ENCODE results near the gene TMEM88.
A peak's percentile ranks its signal among the peaks of the same experiment; 100 is the strongest.

The TMEM88 gene

GRCh38 chr17:7841915-7842379 lies 12.9 kb upstream of the TMEM88 start:
- TF ChIP-seq CTCF (conservative IDR thresholded peaks at IDR 0.05; ENCODE audit: low read length): no peak
- H3K4me3 ChIP-seq (ENCODE audit: low read length): peak overlapping the region; percentile 81
- DNase-seq (ENCODE audit: low read depth): peak; percentile 72

GRCh38 chr17:7842380-7843256 lies 12.2 kb upstream of the TMEM88 start:
- peak; percentile 85 for DNase-seq (ENCODE audit: low read depth)
- no peak for TF ChIP-seq CTCF (conservative IDR thresholded peaks at IDR 0.05; ENCODE audit: low read length)
- peak overlapping the region; percentile 81 for H3K4me3 ChIP-seq (ENCODE audit: low read length)

GRCh38 chr17:7843257-7843535 lies 11.7 kb upstream of the TMEM88 start:
- DNase-seq (ENCODE audit: low read depth): no peak
- TF ChIP-seq CTCF (conservative IDR thresholded peaks at IDR 0.05; ENCODE audit: low read length): no peak
- H3K4me3 ChIP-seq (ENCODE audit: low read length): peak overlapping the region; percentile 81

- DNase-seq (ENCODE audit: low read depth): peak; percentile 68
- H3K4me3 ChIP-seq (ENCODE audit: low read length): peak overlapping the region; percentile 81
- TF ChIP-seq CTCF (conservative IDR thresholded peaks at IDR 0.05; ENCODE audit: low read length): no peak
Measured at GRCh38 chr17:7843536-7844291, 11.2 kb upstream of the TMEM88 start.

- DNase-seq (ENCODE audit: low read depth): peak; percentile 94
- peak overlapping the region; percentile 81 for H3K4me3 ChIP-seq (ENCODE audit: low read length)
- TF ChIP-seq CTCF (conservative IDR thresholded peaks at IDR 0.05; ENCODE audit: low read length): no peak
Measured at GRCh38 chr17:7844292-7845154, 10.3 kb upstream of the TMEM88 start.

GRCh38 chr17:7845359-7846062 lies 9.4 kb upstream of the TMEM88 start:
- DNase-seq (ENCODE audit: low read depth): no peak
- no peak for TF ChIP-seq CTCF (conservative IDR thresholded peaks at IDR 0.05; ENCODE audit: low read length)
- H3K4me3 ChIP-seq (ENCODE audit: low read length): peak overlapping the region; percentile 81; the same call in 1 of the 2 replicates

Data from AG10803 (cell line).